C4-2B (cell line): ENCODE results near the gene WSB1.

Experiments
- CTCF ChIP-seq: fragments of 450-650 bp; conservative IDR thresholded peaks from 2 replicates; pipeline ENCODE4 v1.5.1; 2017; ENCODE audit warnings: mild to moderate bottlenecking
- ZFX ChIP-seq: fragments of 450-650 bp; IDR thresholded peaks from 2 replicates; pipeline ENCODE4 v1.6.1; 2017

DNA sequence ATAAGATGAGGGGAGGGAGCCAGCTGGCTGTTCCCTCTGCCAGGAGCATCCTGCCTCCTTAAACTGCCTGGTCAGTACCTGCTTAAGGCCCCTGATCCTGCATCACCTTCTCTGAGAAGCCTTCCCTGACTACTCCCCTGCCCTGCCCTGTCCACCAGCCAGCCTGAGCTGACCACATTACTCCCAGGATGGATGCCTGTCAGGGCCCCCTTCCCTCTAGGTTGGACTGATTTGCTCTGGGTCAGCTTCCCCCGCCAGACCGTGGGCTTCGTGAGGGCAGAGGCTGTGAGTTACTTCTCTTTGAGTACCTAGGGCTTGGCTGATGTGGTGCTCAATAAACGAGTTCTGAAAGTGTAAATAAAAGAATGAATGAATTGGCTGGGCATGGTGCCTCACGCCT lies 63.3 kb downstream of the WSB1 start:
- TF ChIP-seq CTCF (no peak), ZFX (no peak)
